Measurements from ENCODE around the gene ERICH3. TPM values are rescaled to one million over a fixed set of nuclear protein-coding genes. Genes with fewer than 3 reads are reported as not detected.

Gene ERICH3
- total RNA-seq, 2 donors from 2014 or later: not detected

DNA sequence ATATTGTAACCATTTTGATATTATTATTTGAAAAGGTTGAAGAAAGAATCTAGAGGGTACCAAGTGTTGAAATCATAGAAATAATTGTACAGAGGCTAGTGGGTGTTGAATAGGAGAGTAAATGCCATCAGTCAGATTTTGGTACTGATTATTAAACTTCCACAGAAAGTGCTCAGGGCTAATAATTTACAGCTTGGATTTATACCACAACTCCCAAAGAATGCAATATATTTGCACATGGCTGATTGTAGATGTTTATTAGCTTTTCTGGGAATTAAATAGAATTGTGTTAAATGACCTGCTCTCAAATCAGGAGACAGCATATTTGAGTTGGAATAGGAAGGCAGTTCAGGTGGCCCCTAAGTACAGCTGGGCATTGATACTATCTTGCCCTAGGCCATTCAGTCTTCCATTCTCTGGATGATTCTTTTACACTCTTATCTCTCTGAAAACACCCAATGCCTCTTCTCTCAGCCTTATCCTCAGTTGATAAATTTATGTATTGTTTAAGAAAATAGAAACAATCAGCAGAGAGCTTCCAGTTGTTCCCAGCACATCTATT is 63.7 kb downstream of the ERICH3 start:
- no peaks in the 10 kb centered on the region for H3K4me1 Mint-ChIP-seq
- no peak for TF ChIP-seq CTCF (conservative IDR thresholded peaks at IDR 0.05)
- Histone ChIP-seq H3K27me3 (ENCODE audit: control insufficient read depth, insufficient read depth, low read length, poor library complexity, severe bottlenecking) (no peaks in the 10 kb centered on the region), H3K27ac (ENCODE audit: low read depth, low read length) (no peak overlapping the region), H3K4me3 (ENCODE audit: low read length) (no peak overlapping the region), H3K4me1 (ENCODE audit: control insufficient read depth, insufficient read depth, low read length) (peaks cover 6% of the 10 kb centered on the region), H3K9me3 (ENCODE audit: control insufficient read depth, low read length) (no peaks in the 10 kb centered on the region), H3K36me3 (ENCODE audit: control insufficient read depth, insufficient read depth, low read length) (no peaks in the 10 kb centered on the region), H3K9ac (ENCODE audit: extremely low read depth, low read length, poor library complexity, severe bottlenecking) (no peak overlapping the region)
- no peak overlapping the region for H3K4me3 Mint-ChIP-seq
- no peaks in the 10 kb centered on the region for H3K9me3 Mint-ChIP-seq
- no peaks in the 10 kb centered on the region for H3K27me3 Mint-ChIP-seq (ENCODE audit: insufficient read depth)
- no peak overlapping the region for H3K27ac Mint-ChIP-seq
- no peaks in the 10 kb centered on the region for H3K36me3 Mint-ChIP-seq (ENCODE audit: low read depth)
- no peak for DNase-seq

GRCh38 chr1:74596717-74597116 is 76.9 kb downstream of the ERICH3 start:
- no peaks in the 10 kb centered on the region for H3K9me3 Mint-ChIP-seq
- H3K4me1 ChIP-seq (ENCODE audit: control insufficient read depth, insufficient read depth, low read length): no peaks in the 10 kb centered on the region
- H3K27me3 ChIP-seq (ENCODE audit: control insufficient read depth, insufficient read depth, low read length, poor library complexity, severe bottlenecking): no peaks in the 10 kb centered on the region
- H3K36me3 Mint-ChIP-seq (ENCODE audit: low read depth): no peaks in the 10 kb centered on the region
- H3K27ac ChIP-seq (ENCODE audit: low read depth, low read length): no peak overlapping the region
- TF ChIP-seq CTCF (conservative IDR thresholded peaks at IDR 0.05): no peak
- H3K4me3 ChIP-seq (ENCODE audit: low read length): no peak overlapping the region
- H3K4me3 Mint-ChIP-seq: no peak overlapping the region
- 56 to 88% methylated on average over 1 to 2 of the region's 2 CpGs for WGBS, 2 experiments (ENCODE audit: insufficient coverage in 1 of 2, insufficient read length in 1 of 2)
- no peaks in the 10 kb centered on the region for H3K9me3 ChIP-seq (ENCODE audit: control insufficient read depth, low read length)
- no peak overlapping the region for H3K9ac ChIP-seq (ENCODE audit: extremely low read depth, low read length, poor library complexity, severe bottlenecking)
- H3K4me1 Mint-ChIP-seq: peaks cover 2% of the 10 kb centered on the region
- no peak overlapping the region for H3K27ac Mint-ChIP-seq
- no peaks in the 10 kb centered on the region for H3K36me3 ChIP-seq (ENCODE audit: control insufficient read depth, insufficient read depth, low read length)
- no peak for DNase-seq
- H3K27me3 Mint-ChIP-seq (ENCODE audit: insufficient read depth): no peaks in the 10 kb centered on the region

GRCh38 chr1:74593887-74594866 is 79.4 kb downstream of the ERICH3 start:
- no peaks in the 10 kb centered on the region for H3K4me1 ChIP-seq (ENCODE audit: control insufficient read depth, insufficient read depth, low read length)
- no peaks in the 10 kb centered on the region for H3K27me3 ChIP-seq (ENCODE audit: control insufficient read depth, insufficient read depth, low read length, poor library complexity, severe bottlenecking)
- no peak overlapping the region for H3K27ac ChIP-seq (ENCODE audit: low read depth, low read length)
- TF ChIP-seq CTCF (conservative IDR thresholded peaks at IDR 0.05): no peak
- H3K36me3 ChIP-seq (ENCODE audit: control insufficient read depth, insufficient read depth, low read length): no peaks in the 10 kb centered on the region
- WGBS, 2 experiments (ENCODE audit: insufficient coverage in 1 of 2, insufficient read length in 1 of 2): 94 to 95% methylated on average over 3 to 5 of the region's 6 CpGs
- H3K27ac Mint-ChIP-seq: no peak overlapping the region
- H3K9ac ChIP-seq (ENCODE audit: extremely low read depth, low read length, poor library complexity, severe bottlenecking): no peak overlapping the region
- no peak for DNase-seq
- H3K9me3 Mint-ChIP-seq: no peaks in the 10 kb centered on the region
- no peaks in the 10 kb centered on the region for H3K36me3 Mint-ChIP-seq (ENCODE audit: low read depth)
- H3K4me1 Mint-ChIP-seq: no peaks in the 10 kb centered on the region
- H3K9me3 ChIP-seq (ENCODE audit: control insufficient read depth, low read length): no peaks in the 10 kb centered on the region
- no peak overlapping the region for H3K4me3 Mint-ChIP-seq
- H3K27me3 Mint-ChIP-seq (ENCODE audit: insufficient read depth): no peaks in the 10 kb centered on the region
- no peak overlapping the region for H3K4me3 ChIP-seq (ENCODE audit: low read length)
